Body of pancreas (tissue), 4 donors: ENCODE data around the gene STK32B. TPM values are rescaled to one million over a fixed set of nuclear protein-coding genes. Genes with fewer than 3 reads are reported as not detected.
A peak's percentile ranks its signal among the peaks of the same experiment; 100 is the strongest.

ENCODE experiments used
- ATAC-seq: fragments of 150-250 bp; one replicate; pipeline ENCODE4 v1.9.1; 2016
- DNase-seq, 4 donors: peaks; one replicate each; pipeline ENCODE4 v3.0.0-alpha.2; 2019
- H3K27ac ChIP-seq, 4 donors: fragments of 200-600 bp; sonication (generic); 1 replicate in 3 of 4; 2 replicates in 1 of 4; pipeline versions ENCODE4 v1.5.1 to v1.6.1; 2016 to 2019; ENCODE audit warnings: mild to moderate bottlenecking in 1 of 4, mixed read lengths in 1 of 4, moderate library complexity in 1 of 4
- H3K27me3 ChIP-seq, 2 donors: fragments of 200-600 bp; sonication (generic); one replicate each; pipeline ENCODE4 v1.6.0; 2016; ENCODE audit warnings: mild to moderate bottlenecking in 1 of 2
- H3K36me3 ChIP-seq, 2 donors: fragments of 200-600 bp; sonication (generic); replicated peaks in 1 of 2; 2 replicates each; pipeline ENCODE4 v1.5.1; 2016; ENCODE audit warnings: low read depth in 2 of 2; ENCODE audit not compliant: insufficient read depth in 1 of 2
- H3K4me1 ChIP-seq: fragments of 200-600 bp; sonication (generic); one replicate; pipeline ENCODE4 v1.6.0; 2016
- H3K4me3 ChIP-seq, 2 donors: fragments of 200-600 bp; sonication (generic); 1 replicate in 1 of 2; 2 replicates in 1 of 2; pipeline ENCODE4 v1.5.1; 2016 to 2019
- H3K9me3 ChIP-seq, 3 donors: fragments of 200-600 bp; sonication (generic); 1 replicate in 2 of 3; 2 replicates in 1 of 3; pipeline ENCODE4 v1.5.1; 2016
- CTCF ChIP-seq, 7 experiments: fragments of 450-650 bp in 4 of 7; fragments of 200-600 bp in 3 of 7; sonication (generic) in 3 of 7; IDR thresholded peaks; one replicate each; pipeline ENCODE4 v1.5.1; 2016 to 2019; ENCODE audit warnings: antibody characterized with exemption in 7 of 7
- POLR2A ChIP-seq, 3 donors: fragments of 450-650 bp; IDR thresholded peaks; one replicate each; pipeline ENCODE4 v1.6.1; 2016; ENCODE audit warnings: antibody characterized with exemption in 3 of 3, mild to moderate bottlenecking in 2 of 3
- WGBS, 2 donors: methylation state at CpG; one replicate each; pipeline ENCODE4 v1.1.5; 2017; 5-methylcytosine and 5-hydroxymethylcytosine counted together
- intact Hi-C: fragments of 100-400 bp; cut with DNase I; formaldehyde crosslinking; loops from one replicate; pipeline ENCODE4 v1.15.1; 2023
- total RNA-seq, 2 donors: library from RNA; depleted of rRNA; stranded (reverse); fragments of >200 nt; gene quantifications; one replicate each; pipeline ENCODE4 v1.1.0, GENCODE V29; 2016

STK32B gene
- total RNA-seq, 2 donors from 2014 or later, result 1.3 to 4.9 TPM

- peaks cover 12% of the 10 kb centered on the region for H3K4me1 ChIP-seq
- no peaks in the 10 kb centered on the region for H3K36me3 ChIP-seq
- no peak for TF ChIP-seq CTCF (IDR thresholded peaks at IDR 0.05)
- no peak for TF ChIP-seq POLR2A (IDR thresholded peaks at IDR 0.05)
- intact Hi-C loops, result no loop called here
- H3K27ac ChIP-seq, result peak overlapping the region in 2 of 4 donors; percentile 46 to 72
- DNase-seq (no peak), ATAC-seq (no peak)
- no peaks in the 10 kb centered on the region for H3K27me3 ChIP-seq
- no peak overlapping the region for H3K4me3 ChIP-seq
- 77 to 83% methylated on average over 3 of the region's 3 CpGs for whole genome bisulfite sequencing, 2 donors
- no peaks in the 10 kb centered on the region for H3K9me3 ChIP-seq
Measured at GRCh38 chr4:5364406-5364805, 313.1 kb downstream of the STK32B start.

- Histone ChIP-seq H3K27ac (peak overlapping the region in 3 of 4 donors; percentile 46 to 72 (median 59)), H3K27me3 (no peaks in the 10 kb centered on the region), H3K9me3 (no peaks in the 10 kb centered on the region), H3K4me3 (no peak overlapping the region), H3K4me1 (peaks cover 12% of the 10 kb centered on the region), H3K36me3 (no peaks in the 10 kb centered on the region)
- WGBS, 2 donors, result 15 to 30% methylated on average over 12 of the region's 12 CpGs
- peak; percentile 85 for ATAC-seq
- intact Hi-C loops, result no loop called here
- no peak for TF ChIP-seq POLR2A (IDR thresholded peaks at IDR 0.05)
- peak; percentile 39 to 63 (median 50) for DNase-seq
Measured at GRCh38 chr4:5365071-5366008, 314.1 kb downstream of the STK32B start.

- no peak for DNase-seq
- WGBS, 2 donors, result 29% methylated on average over 3 of the region's 3 CpGs
- no peaks in the 10 kb centered on the region for H3K36me3 ChIP-seq
- no peaks in the 10 kb centered on the region for H3K27me3 ChIP-seq
- no peaks in the 10 kb centered on the region for H3K9me3 ChIP-seq
- no peak overlapping the region for H3K4me3 ChIP-seq
- intact Hi-C loops, result no loop called here
- H3K4me1 ChIP-seq, result peaks cover 12% of the 10 kb centered on the region
- peak overlapping the region in 3 of 4 donors; percentile 46 to 72 (median 59) for H3K27ac ChIP-seq
- ATAC-seq, result no peak
- TF ChIP-seq CTCF (IDR thresholded peaks at IDR 0.05) (no peak), POLR2A (IDR thresholded peaks at IDR 0.05) (no peak)
Measured at GRCh38 chr4:5366009-5366386, 314.7 kb downstream of the STK32B start.

- Histone ChIP-seq H3K27ac (peak overlapping the region in 3 of 4 donors; percentile 46 to 72 (median 59)), H3K4me1 (peaks cover 12% of the 10 kb centered on the region), H3K36me3 (no peaks in the 10 kb centered on the region), H3K9me3 (no peaks in the 10 kb centered on the region), H3K4me3 (no peak overlapping the region), H3K27me3 (no peaks in the 10 kb centered on the region)
- DNase-seq (no peak), ATAC-seq (no peak)
- TF ChIP-seq POLR2A (IDR thresholded peaks at IDR 0.05), result no peak
- TF ChIP-seq CTCF (IDR thresholded peaks at IDR 0.05), result no peak
- WGBS, 2 donors, result 26 to 32% methylated on average over 4 to 6 of the region's 6 CpGs
- intact Hi-C loops, result no loop called here
Measured at GRCh38 chr4:5366421-5366820, 315.1 kb downstream of the STK32B start.

- no peaks in the 10 kb centered on the region for H3K36me3 ChIP-seq
- H3K4me3 ChIP-seq, result no peak overlapping the region
- no peaks in the 10 kb centered on the region for H3K27me3 ChIP-seq
- DNase-seq, result no peak
- WGBS, 2 donors, result 48 to 72% methylated on average over 3 of the region's 3 CpGs
- no peaks in the 10 kb centered on the region for H3K9me3 ChIP-seq
- TF ChIP-seq POLR2A (IDR thresholded peaks at IDR 0.05) (no peak), CTCF (IDR thresholded peaks at IDR 0.05) (no peak)
- intact Hi-C loops, result no loop called here
- ATAC-seq, result no peak
- H3K27ac ChIP-seq, result no peak overlapping the region
- H3K4me1 ChIP-seq, result peaks cover 18% of the 10 kb centered on the region
Measured at GRCh38 chr4:5368426-5368825, 317.1 kb downstream of the STK32B start.
